HepG2 (cell line): ENCODE measurements around the gene FBXO2. TPM values are rescaled to one million over a fixed set of nuclear protein-coding genes. Genes with fewer than 3 reads are reported as not detected.

Experiments
- ATF7-NPFF ChIP-seq: sonication (generic); formaldehyde crosslinking; IDR thresholded peaks from 2 replicates; pipeline ENCODE4 v1.8.1; 2023; ENCODE audit warnings: mild to moderate bottlenecking, low read depth, missing genetic modification reagents, moderate library complexity
- BHLHE40 ChIP-seq: IDR thresholded peaks from 2 replicates; pipeline ENCODE4 v1.6.1; 2011; ENCODE audit warnings: low read length, improper control_type of control experiment
- FOSL1 ChIP-seq: sonication (generic); formaldehyde crosslinking; IDR thresholded peaks from 2 replicates; pipeline ENCODE4 v1.9.0; 2021; ENCODE audit warnings: missing genetic modification reagents, borderline replicate concordance
- NFKBIZ ChIP-seq: IDR thresholded peaks from 2 replicates; pipeline ENCODE4 v1.6.1; 2018; ENCODE audit warnings: missing genetic modification reagents, missing compliant biosample characterization
- PCBP2 ChIP-seq: fragments of 200-400 bp; formaldehyde crosslinking; optimal IDR thresholded peaks from 2 replicates; pipeline ENCODE3; 2018; ENCODE audit warnings: low read length, low read depth; ENCODE audit not compliant: poor library complexity, severe bottlenecking
- RERE ChIP-seq: IDR thresholded peaks from 2 replicates; pipeline ENCODE4 v1.6.1; 2016; ENCODE audit warnings: low read depth, missing genetic modification reagents, missing compliant biosample characterization
- SMAD3 ChIP-seq: sonication (generic); formaldehyde crosslinking; IDR thresholded peaks from 2 replicates; pipeline ENCODE4 v1.4.0; 2020; ENCODE audit warnings: missing genetic modification reagents
- ZBTB34 ChIP-seq: sonication (generic); formaldehyde crosslinking; IDR thresholded peaks from 2 replicates; pipeline ENCODE4 v1.8.0; 2022; ENCODE audit warnings: mild to moderate bottlenecking, missing genetic modification reagents
- ZNF10 ChIP-seq: sonication (generic); formaldehyde crosslinking; IDR thresholded peaks from 2 replicates; pipeline ENCODE4 v1.4.0; 2020; ENCODE audit warnings: mild to moderate bottlenecking, low read depth, missing genetic modification reagents, borderline replicate concordance
- ZNF263 ChIP-seq: sonication (generic); formaldehyde crosslinking; IDR thresholded peaks from 2 replicates; pipeline ENCODE4 v1.4.0; 2020; ENCODE audit warnings: missing genetic modification reagents
- polyA plus RNA-seq, 8 experiments: library from polyadenylated mRNA; depleted of rRNA in 3 of 8; stranded (reverse) in 7 of 8; unstranded in 1 of 8; fragments of >200 nt; fragmentation: Illumina TruSeq in 4 of 8; extraction: Trizol in 4 of 8; gene quantifications; 2 replicates each; pipeline versions ENCODE4 v1.2.1 to v1.2.3, GENCODE V29; 2011 to 2016; ENCODE audit warnings: low read depth in 4 of 8, missing spikeins in 1 of 8, mixed read lengths in 1 of 8; ENCODE audit not compliant: insufficient read depth in 1 of 8
- total RNA-seq, 5 experiments: library from RNA; depleted of rRNA; stranded (reverse); fragments of >200 nt; fragmentation: Illumina TruSeq; extraction: Trizol; gene quantifications; 2 replicates each; pipeline ENCODE4 v1.2.3, GENCODE V29; 2016; ENCODE audit warnings: low read depth in 1 of 5
- TF ChIP-seq, protein P1 (sequence below): sonication (generic); formaldehyde crosslinking; conservative IDR thresholded peaks from 2 replicates; pipeline ENCODE4 v1.8.0; 2022; ENCODE audit warnings: missing genetic modification reagents
- TF ChIP-seq, protein P2 (sequence below): sonication (generic); formaldehyde crosslinking; IDR thresholded peaks from 2 replicates; pipeline ENCODE4 v1.8.1; 2023; ENCODE audit warnings: mild to moderate bottlenecking, moderate library complexity, missing genetic modification reagents
- TF ChIP-seq, protein P3 (sequence below): sonication (generic); formaldehyde crosslinking; IDR thresholded peaks from 2 replicates; pipeline ENCODE4 v1.4.0; 2020; ENCODE audit warnings: mild to moderate bottlenecking, missing genetic modification reagents

FBXO2 gene
- total and polyA plus RNA-seq, 2 of the 13 experiments (the other 11 are each of a cell fraction or from before 2014, with no cell fraction given): 79.3 to 112 TPM

- TF ChIP-seq, protein P1, sequence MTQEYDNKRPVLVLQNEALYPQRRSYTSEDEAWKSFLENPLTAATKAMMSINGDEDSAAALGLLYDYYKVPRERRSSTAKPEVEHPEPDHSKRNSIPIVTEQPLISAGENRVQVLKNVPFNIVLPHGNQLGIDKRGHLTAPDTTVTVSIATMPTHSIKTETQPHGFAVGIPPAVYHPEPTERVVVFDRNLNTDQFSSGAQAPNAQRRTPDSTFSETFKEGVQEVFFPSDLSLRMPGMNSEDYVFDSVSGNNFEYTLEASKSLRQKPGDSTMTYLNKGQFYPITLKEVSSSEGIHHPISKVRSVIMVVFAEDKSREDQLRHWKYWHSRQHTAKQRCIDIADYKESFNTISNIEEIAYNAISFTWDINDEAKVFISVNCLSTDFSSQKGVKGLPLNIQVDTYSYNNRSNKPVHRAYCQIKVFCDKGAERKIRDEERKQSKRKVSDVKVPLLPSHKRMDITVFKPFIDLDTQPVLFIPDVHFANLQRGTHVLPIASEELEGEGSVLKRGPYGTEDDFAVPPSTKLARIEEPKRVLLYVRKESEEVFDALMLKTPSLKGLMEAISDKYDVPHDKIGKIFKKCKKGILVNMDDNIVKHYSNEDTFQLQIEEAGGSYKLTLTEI (CRISPR knock-in tag): no peak
- TF ChIP-seq SMAD3 (CRISPR knock-in tag) (no peak), ZBTB34 (CRISPR knock-in tag) (no peak), ATF7-NPFF (CRISPR knock-in tag) (no peak), ZNF10 (CRISPR knock-in tag) (no peak), PCBP2 (no peak), NFKBIZ (CRISPR knock-in tag) (no peak), RERE (CRISPR knock-in tag) (no peak), BHLHE40 (no peak), ZNF263 (CRISPR knock-in tag) (no peak), FOSL1 (CRISPR knock-in tag) (no peak)
- TF ChIP-seq, protein P2, sequence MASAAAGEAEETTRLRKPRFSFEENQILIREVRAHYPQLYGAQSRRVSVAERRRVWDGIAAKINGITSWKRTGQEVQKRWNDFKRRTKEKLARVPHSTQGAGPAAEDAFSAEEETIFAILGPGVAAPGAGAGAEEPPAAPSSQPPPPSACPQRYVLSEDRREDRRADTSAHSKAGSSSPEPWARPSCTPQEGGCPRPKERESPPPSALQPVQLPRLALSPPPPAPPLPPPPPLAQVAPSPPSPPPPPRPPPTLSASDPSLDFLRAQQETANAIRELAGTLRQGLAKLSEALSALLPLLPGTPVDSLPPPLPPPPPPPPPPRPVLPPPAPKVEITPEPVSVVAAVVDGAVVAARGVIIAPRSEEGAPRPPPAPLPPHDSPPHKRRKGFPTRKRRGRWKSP (CRISPR knock-in tag): 0 out of 2 replicates have a peak, but pooled peaks have one; percentile 7
- TF ChIP-seq, protein P3, sequence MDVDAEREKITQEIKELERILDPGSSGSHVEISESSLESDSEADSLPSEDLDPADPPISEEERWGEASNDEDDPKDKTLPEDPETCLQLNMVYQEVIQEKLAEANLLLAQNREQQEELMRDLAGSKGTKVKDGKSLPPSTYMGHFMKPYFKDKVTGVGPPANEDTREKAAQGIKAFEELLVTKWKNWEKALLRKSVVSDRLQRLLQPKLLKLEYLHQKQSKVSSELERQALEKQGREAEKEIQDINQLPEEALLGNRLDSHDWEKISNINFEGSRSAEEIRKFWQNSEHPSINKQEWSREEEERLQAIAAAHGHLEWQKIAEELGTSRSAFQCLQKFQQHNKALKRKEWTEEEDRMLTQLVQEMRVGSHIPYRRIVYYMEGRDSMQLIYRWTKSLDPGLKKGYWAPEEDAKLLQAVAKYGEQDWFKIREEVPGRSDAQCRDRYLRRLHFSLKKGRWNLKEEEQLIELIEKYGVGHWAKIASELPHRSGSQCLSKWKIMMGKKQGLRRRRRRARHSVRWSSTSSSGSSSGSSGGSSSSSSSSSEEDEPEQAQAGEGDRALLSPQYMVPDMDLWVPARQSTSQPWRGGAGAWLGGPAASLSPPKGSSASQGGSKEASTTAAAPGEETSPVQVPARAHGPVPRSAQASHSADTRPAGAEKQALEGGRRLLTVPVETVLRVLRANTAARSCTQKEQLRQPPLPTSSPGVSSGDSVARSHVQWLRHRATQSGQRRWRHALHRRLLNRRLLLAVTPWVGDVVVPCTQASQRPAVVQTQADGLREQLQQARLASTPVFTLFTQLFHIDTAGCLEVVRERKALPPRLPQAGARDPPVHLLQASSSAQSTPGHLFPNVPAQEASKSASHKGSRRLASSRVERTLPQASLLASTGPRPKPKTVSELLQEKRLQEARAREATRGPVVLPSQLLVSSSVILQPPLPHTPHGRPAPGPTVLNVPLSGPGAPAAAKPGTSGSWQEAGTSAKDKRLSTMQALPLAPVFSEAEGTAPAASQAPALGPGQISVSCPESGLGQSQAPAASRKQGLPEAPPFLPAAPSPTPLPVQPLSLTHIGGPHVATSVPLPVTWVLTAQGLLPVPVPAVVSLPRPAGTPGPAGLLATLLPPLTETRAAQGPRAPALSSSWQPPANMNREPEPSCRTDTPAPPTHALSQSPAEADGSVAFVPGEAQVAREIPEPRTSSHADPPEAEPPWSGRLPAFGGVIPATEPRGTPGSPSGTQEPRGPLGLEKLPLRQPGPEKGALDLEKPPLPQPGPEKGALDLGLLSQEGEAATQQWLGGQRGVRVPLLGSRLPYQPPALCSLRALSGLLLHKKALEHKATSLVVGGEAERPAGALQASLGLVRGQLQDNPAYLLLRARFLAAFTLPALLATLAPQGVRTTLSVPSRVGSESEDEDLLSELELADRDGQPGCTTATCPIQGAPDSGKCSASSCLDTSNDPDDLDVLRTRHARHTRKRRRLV (CRISPR knock-in tag): no peak
Observed at GRCh38 chr1:11664336-11665065, 10.3 kb upstream of the FBXO2 start (continued).
